ENCODE data around the gene HOXB6.
A peak's percentile ranks its signal among the peaks of the same experiment; 100 is the strongest.

Gene HOXB6

GRCh38 chr17:48604770-48605329 is at the start of gene HOXB6:
Gene HOXB6 (minus strand): TSS chr17:48604986. CDS start chr17:48598150, 6,836 bp downstream.
- no peak for TF ChIP-seq ZNF274 (IDR thresholded peaks at IDR 0.05; ENCODE audit: low read depth, low read length)
- H3K4me3 ChIP-seq (ENCODE audit: low read length), result peak within 1 kb of the TSS; percentile 17; the same call in 1 of the 2 replicates

- TF ChIP-seq ZNF274 (IDR thresholded peaks at IDR 0.05; ENCODE audit: low read depth, low read length), result no peak
- no peak overlapping the region for H3K4me3 ChIP-seq (ENCODE audit: low read length)
Measured at GRCh38 chr17:48649741-48650140, 45.0 kb upstream of the HOXB6 start.

GRCh38 chr17:48647963-48648245 is 43.1 kb upstream of the HOXB6 start:
- H3K4me3 ChIP-seq (ENCODE audit: low read length), result no peak overlapping the region
- TF ChIP-seq ZNF274 (IDR thresholded peaks at IDR 0.05; ENCODE audit: low read depth, low read length), result no peak

- TF ChIP-seq ZNF274 (IDR thresholded peaks at IDR 0.05; ENCODE audit: low read depth, low read length), result no peak
- H3K4me3 ChIP-seq (ENCODE audit: low read length), result peak overlapping the region; percentile 48
Measured at GRCh38 chr17:48647103-48647962, 42.5 kb upstream of the HOXB6 start.

- peak overlapping the region; percentile 48 for H3K4me3 ChIP-seq (ENCODE audit: low read length)
- no peak for TF ChIP-seq ZNF274 (IDR thresholded peaks at IDR 0.05; ENCODE audit: low read depth, low read length)
Measured at GRCh38 chr17:48646183-48647102, 41.7 kb upstream of the HOXB6 start.

- H3K4me3 ChIP-seq (ENCODE audit: low read length), result peak overlapping the region; percentile 3; the same call in 1 of the 2 replicates
- TF ChIP-seq ZNF274 (IDR thresholded peaks at IDR 0.05; ENCODE audit: low read depth, low read length), result no peak
Measured at GRCh38 chr17:48645639-48646182, 40.9 kb upstream of the HOXB6 start.

- H3K4me3 ChIP-seq (ENCODE audit: low read length), result no peak overlapping the region; the same call in 1 of the 2 replicates
- TF ChIP-seq ZNF274 (IDR thresholded peaks at IDR 0.05; ENCODE audit: low read depth, low read length), result no peak
Measured at GRCh38 chr17:48644910-48645557, 40.2 kb upstream of the HOXB6 start.

GRCh38 chr17:48644159-48644558 is 39.4 kb upstream of the HOXB6 start:
- no peak for TF ChIP-seq ZNF274 (IDR thresholded peaks at IDR 0.05; ENCODE audit: low read depth, low read length)
- H3K4me3 ChIP-seq (ENCODE audit: low read length), result no peak overlapping the region

GRCh38 chr17:48643697-48644012 is 38.9 kb upstream of the HOXB6 start:
- no peak overlapping the region for H3K4me3 ChIP-seq (ENCODE audit: low read length)
- no peak for TF ChIP-seq ZNF274 (IDR thresholded peaks at IDR 0.05; ENCODE audit: low read depth, low read length)

GRCh38 chr17:48642843-48643696 is 38.3 kb upstream of the HOXB6 start:
- no peak overlapping the region for H3K4me3 ChIP-seq (ENCODE audit: low read length)
- no peak for TF ChIP-seq ZNF274 (IDR thresholded peaks at IDR 0.05; ENCODE audit: low read depth, low read length)

GRCh38 chr17:48642059-48642842 is 37.5 kb upstream of the HOXB6 start:
- no peak overlapping the region for H3K4me3 ChIP-seq (ENCODE audit: low read length)

GRCh38 chr17:48641541-48642058 is 36.8 kb upstream of the HOXB6 start:
- no peak overlapping the region for H3K4me3 ChIP-seq (ENCODE audit: low read length)
- no peak for TF ChIP-seq ZNF274 (IDR thresholded peaks at IDR 0.05; ENCODE audit: low read depth, low read length)

More at GRCh38 chr17:48642059-48642842, 37.5 kb upstream of the HOXB6 start:
- no peak for TF ChIP-seq ZNF274 (IDR thresholded peaks at IDR 0.05; ENCODE audit: low read depth, low read length)
